Embryonic facial prominence (tissue), 1 donor: Measurements from ENCODE around the gene ZNF175.

Experiments
- DNase-seq: peaks from one replicate; pipeline ENCODE4 v3.0.0-alpha.2; 2016; ENCODE audit errors: extremely low spot score

Gene ZNF175

DNA sequence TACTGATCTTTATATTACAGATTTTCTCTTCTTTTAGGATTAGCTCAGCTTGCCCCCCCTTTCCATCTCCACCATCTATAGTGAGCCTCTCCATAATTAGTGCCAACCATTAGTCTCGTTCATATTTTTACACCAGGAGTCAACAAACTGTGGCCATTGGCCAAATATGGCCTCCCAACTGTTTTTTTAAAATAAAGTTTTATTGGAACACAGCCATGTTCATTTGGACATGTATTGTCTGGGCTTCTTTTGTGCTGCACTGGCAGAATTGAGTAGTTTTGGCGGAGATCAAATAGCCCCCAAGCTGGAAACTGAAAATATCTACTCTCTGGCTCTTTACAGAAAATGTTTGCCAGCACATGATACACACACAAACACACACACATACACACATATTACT, 18.4 kb downstream of the ZNF175 start:
- no peak for DNase-seq

GRCh38 chr19:51590441-51590840, 19.4 kb downstream of the ZNF175 start:
- no peak for DNase-seq

- DNase-seq = no peak
These were observed 21.4 kb downstream of the ZNF175 start for GRCh38 chr19:51592521-51592920.

DNA sequence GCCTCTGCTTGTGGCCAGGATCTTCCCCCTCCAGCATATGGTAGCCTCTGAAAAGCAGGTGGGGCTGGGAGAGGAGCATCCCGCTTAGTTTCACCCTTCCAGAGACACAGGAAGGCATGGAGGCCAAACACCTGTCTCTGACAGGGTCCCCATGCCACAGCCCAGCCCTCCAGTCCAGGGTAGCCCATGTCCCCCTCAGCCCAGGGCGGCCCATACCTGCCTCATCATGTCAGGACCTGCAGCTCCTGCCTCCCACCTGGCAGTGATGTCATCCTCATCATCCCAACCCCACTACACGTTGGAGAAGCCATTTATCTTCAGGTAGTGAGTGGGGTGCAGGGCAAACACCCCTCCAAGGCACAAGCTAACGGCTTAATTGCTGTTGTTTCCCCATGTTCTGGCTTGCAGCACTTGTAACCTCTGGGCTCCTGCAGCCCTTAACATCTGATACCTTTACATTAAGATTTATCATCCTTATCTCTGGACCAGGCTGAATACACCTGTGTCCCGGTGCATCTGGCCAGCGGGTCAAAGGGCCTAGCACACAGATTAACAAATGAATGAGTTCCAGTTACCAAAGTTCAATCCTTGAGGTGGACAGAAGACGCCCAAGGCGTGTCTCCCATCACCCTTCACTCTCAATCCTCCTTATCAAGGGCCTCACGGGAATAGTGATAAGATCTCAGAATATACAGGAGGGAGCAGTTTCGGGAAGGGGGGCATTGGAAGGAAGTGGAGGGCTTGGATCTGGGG, 22.2 kb downstream of the ZNF175 start:
- no peak for DNase-seq

GRCh38 chr19:51593969-51594773, 23.1 kb downstream of the ZNF175 start:
- peak; percentile 92 for DNase-seq

DNA sequence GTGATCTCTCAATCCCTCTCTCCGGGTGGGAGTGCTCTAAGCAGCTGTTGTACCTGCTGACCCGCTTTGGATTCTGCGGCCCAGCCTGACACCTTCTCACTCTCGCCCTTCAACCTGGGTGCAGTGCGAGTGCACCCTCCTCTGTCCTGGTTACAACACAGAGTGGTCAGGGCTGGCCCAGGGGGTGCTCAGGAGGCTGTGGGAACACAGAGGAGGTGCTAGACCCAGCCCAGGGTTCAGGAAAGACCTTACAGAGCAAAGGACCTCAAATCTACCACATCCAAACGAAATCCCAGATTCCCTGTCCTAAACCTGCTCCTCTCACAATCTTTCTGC, 23.7 kb downstream of the ZNF175 start:
- no peak for DNase-seq

DNA sequence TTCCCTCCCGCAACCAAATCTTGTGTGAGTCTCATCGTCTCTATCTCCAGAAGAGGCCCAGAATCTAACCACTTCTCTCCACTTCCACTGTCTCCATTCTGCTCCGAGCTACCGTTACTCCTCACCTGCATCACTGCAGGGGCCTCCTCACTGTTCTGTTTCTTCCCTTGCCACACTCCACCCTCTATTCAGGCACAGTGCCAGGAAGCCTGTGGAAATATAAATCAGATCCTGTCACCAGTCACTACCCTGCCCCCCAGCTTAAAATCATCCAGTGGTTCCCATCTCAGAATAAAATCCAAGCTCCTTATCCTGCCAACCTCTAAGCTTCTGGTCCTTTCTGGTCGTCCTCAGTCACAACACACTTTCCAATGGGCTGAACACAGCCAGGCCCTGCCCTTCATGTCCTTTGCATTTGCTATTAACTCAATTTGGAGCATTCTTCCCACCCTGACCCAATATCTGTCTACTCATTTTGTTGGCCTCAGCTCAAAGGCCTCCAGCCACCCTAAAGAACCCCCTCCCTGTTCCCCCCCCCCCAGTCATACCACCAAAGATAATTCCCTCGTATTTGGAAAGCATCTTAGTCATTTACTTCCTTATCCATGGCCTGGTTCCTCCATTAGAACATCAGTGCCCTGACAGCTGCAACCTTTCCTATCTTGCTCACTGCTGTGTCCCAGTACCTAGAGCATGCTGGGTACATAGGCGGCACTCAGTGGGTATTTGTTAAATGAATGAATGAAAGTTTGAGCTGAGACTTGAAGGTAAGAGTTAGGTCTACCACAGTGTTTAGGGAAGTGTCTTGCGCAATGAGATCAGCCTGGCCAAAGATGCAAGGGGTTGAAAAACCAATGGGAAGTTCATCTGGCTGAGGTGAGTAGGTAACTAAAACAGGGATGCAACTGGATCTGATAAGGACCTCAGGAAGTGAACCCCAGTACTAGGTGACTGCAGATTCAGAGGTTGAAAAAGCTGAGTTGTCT, 24.4 kb downstream of the ZNF175 start:
- DNase-seq = no peak

DNA sequence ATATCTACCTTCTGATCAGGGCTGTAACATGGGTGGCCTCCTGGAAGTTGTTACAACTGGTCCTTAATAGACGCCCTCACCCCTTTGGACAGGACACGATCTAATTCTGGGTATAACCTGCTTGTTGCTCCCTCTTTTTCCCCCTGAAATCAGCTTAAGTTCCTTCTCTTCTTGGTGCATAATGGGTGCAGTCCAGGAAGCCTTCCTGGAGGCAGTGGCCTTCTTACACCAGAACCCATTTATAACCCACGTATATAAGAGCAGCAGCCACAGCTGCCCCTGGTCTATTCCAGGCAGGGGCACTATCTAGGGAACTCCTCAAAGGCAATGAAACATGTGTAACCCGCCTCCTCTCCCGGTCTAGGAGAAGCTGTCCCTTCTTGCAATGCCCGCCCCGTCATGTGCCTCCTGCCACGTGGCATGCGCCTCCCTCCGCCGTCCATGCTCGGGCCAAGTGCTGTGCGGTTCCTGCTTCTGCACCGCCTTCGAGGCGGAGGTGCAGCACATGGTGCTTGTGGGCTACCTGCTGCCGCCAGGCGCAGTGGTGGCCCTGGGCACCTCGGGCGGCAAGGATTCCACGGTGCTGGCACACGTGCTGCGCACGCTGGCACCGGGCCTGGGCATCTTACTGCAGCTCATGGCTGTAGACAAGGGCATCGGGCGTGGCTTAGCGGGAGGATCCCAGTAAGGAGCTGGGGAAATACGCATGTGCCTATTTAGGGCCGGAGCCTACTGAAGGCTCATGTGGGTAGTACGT, 27.3 kb downstream of the ZNF175 start:
- DNase-seq = no peak

GRCh38 chr19:51599084-51599483, 28.0 kb downstream of the ZNF175 start:
- no peak for DNase-seq

GRCh38 chr19:51600940-51601580, 30.0 kb downstream of the ZNF175 start:
- DNase-seq = no peak

DNA sequence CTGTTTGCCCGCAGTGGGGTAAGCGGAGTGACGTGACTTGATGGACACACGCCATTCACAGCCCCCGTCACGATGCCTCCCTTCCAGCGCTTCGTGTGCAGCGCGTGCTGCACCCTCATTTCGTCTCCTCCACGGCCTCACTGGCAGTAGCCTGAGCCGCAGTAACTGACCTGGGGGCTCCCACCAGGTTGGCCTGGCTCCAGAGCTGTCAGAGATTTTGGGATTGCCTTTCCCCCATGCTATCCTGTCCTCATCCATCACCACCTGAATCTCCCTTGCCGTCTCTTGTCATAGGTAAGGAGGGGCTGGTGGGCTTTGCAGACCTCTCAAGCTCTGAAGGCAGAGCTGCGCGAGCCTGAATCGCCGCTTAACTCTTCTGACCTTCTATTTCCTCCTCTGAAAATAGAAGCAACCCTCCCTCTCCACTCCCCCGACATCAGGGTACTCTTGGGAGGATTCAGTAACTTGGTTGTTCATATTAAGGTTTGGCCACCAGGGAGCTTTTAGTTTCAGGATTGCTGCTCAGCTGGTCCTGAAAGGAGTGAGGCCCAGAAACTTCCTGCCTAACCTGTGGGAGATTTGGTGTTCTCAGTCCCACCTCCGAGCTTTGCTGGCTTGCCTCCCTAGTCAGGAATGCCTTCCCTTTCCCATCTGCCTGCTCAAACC, 31.2 kb downstream of the ZNF175 start:
- no peak for DNase-seq

- no peak for DNase-seq
These were observed 36.0 kb downstream of the ZNF175 start for GRCh38 chr19:51607077-51607476.

- DNase-seq = no peak
These were observed 37.0 kb downstream of the ZNF175 start for GRCh38 chr19:51607920-51608562.

DNA sequence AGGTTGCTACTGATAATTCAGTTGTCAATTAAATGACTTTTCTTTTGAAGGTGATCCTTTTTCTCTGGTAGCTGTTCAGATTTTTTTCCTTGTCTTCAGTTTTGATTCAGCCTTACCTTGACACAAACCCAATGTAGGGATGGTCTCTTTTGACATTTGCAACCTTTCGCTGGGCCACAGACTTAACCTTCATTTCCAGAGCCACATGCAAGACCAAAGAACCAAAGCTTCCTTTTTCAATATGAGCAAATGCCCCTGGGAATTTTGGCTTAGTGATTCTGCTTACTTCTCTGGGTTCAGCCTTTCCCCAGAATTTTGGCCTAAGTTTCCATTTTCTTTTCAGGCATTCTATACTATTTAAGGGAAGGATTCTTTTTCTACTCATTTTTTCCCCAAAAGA, 39.5 kb downstream of the ZNF175 start:
- DNase-seq = no peak

- DNase-seq = no peak
These were observed 43.7 kb downstream of the ZNF175 start for GRCh38 chr19:51614789-51615188.

- DNase-seq = no peak
These were observed 44.9 kb downstream of the ZNF175 start for GRCh38 chr19:51615991-51616390.

- DNase-seq = no peak
These were observed 50.1 kb downstream of the ZNF175 start for GRCh38 chr19:51621178-51621577.

DNA sequence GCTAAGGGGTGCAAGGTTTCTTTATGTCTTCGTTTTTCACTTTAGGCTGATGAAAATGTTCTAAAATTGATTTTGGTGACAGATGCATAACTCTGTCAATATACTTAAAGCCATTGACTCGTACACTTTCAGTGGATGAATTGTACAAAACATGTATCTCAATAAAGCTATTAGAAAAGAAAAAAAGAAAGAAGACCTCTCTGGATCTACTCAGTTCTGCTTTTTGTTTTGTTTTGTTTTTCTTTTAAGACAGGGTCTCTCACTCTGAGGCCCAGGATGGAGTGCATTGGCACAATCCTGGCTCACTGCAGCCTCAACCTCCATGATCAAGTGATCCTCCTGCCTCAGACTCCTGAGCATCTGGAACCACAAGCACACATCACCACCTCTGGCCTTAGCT, 55.6 kb downstream of the ZNF175 start:
- DNase-seq = no peak

DNA sequence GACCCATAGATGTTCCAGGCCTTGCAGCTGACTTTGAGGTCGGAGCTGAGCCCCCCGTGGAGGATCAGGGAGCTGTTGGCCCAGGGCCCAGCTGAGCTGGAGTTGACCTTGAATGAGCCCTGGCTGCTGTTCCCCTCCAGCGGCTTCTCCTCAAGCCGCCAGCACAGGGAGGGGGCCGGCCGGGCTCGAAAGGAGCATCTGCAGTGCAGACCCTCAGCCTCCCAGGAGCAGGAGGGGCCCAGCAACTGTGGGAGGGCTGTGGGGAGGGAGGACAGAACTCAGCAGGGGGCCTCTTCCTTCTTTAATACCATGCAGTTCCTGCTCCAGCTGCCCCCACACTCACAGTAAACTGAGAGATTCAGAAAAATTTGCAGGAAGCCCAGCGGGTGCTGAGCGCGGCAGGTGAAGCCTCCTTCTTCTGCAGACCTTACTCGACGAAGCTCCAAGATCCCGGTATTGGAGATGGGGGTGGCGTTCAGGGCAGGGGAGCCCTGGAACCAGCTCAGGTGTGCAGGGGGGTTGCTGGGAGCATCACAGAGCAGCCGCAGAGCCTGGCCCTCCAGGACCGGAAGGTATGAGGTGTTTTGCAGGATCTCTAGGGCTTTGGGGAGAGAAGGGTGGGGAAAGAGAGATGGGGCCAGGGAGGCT, 56.5 kb downstream of the ZNF175 start:
- DNase-seq = no peak
